Measurements from ENCODE around the gene MYH11. TPM values are rescaled to one million over a fixed set of nuclear protein-coding genes. Genes with fewer than 3 reads are reported as not detected.

MYH11 gene
- polyA plus RNA-seq, 1 donor from 2014 or later = not detected

DNA sequence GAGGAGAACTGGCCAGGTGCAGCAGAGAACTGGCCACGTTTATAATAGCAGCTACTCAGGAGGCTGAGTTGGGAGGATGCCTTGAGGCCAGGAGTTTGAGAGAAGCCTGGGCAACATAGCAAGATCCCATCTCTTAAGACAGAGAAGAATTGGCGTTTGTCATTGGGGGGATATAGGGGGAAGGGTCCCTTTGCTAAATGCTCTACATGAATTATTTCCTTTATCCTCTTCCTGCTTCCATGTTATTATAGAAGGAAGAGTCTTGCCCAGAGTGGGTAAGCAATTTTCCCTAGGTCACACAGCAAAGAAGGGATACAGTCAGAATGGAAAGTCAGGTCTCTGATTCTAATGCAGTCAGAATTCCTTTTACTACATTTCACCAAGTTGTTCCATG is 68.0 kb downstream of the MYH11 start:
- no peak overlapping the region for H3K4me3 ChIP-seq (ENCODE audit: low read length)
- no peak overlapping the region for H3K9ac ChIP-seq (ENCODE audit: low read length)
- H3K36me3 ChIP-seq (ENCODE audit: insufficient read depth, low read length) = no peaks in the 10 kb centered on the region
- H3K79me2 ChIP-seq (replicated peaks; ENCODE audit: insufficient read depth, low read length) = no peaks in the 10 kb centered on the region
- TF ChIP-seq, protein P1, sequence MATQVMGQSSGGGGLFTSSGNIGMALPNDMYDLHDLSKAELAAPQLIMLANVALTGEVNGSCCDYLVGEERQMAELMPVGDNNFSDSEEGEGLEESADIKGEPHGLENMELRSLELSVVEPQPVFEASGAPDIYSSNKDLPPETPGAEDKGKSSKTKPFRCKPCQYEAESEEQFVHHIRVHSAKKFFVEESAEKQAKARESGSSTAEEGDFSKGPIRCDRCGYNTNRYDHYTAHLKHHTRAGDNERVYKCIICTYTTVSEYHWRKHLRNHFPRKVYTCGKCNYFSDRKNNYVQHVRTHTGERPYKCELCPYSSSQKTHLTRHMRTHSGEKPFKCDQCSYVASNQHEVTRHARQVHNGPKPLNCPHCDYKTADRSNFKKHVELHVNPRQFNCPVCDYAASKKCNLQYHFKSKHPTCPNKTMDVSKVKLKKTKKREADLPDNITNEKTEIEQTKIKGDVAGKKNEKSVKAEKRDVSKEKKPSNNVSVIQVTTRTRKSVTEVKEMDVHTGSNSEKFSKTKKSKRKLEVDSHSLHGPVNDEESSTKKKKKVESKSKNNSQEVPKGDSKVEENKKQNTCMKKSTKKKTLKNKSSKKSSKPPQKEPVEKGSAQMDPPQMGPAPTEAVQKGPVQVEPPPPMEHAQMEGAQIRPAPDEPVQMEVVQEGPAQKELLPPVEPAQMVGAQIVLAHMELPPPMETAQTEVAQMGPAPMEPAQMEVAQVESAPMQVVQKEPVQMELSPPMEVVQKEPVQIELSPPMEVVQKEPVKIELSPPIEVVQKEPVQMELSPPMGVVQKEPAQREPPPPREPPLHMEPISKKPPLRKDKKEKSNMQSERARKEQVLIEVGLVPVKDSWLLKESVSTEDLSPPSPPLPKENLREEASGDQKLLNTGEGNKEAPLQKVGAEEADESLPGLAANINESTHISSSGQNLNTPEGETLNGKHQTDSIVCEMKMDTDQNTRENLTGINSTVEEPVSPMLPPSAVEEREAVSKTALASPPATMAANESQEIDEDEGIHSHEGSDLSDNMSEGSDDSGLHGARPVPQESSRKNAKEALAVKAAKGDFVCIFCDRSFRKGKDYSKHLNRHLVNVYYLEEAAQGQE (IDR thresholded peaks at IDR 0.05; ENCODE audit: borderline replicate concordance) = no peak
- TF ChIP-seq EP300 (conservative IDR thresholded peaks at IDR 0.05; ENCODE audit: poor library complexity, severe bottlenecking) = no peak
- TF ChIP-seq MXI1 (conservative IDR thresholded peaks at IDR 0.05; ENCODE audit: poor library complexity, severe bottlenecking) = no peak
- no peak for TF ChIP-seq SMC3 (conservative IDR thresholded peaks at IDR 0.05; ENCODE audit: poor library complexity)
- TF ChIP-seq POLR2AphosphoS5 (IDR thresholded peaks at IDR 0.05) = no peak
- no peak for TF ChIP-seq RAD21 (conservative IDR thresholded peaks at IDR 0.05)
- no peak overlapping the region for H3K4me2 ChIP-seq (ENCODE audit: low read length)
- H3F3A ChIP-seq (ENCODE audit: insufficient read depth, low read length, poor library complexity, severe bottlenecking) = no peaks in the 10 kb centered on the region
- H2AFZ ChIP-seq (ENCODE audit: low read depth, low read length) = no peak overlapping the region
- no peaks in the 10 kb centered on the region for H3K9me2 ChIP-seq (ENCODE audit: insufficient read depth, low read length)
- no peak overlapping the region for H3K27ac ChIP-seq (ENCODE audit: low read length)
- H3K27me3 ChIP-seq (ENCODE audit: insufficient read depth, low read depth, low read length) = no peaks in the 10 kb centered on the region
- H4K20me1 ChIP-seq (ENCODE audit: insufficient read depth) = no peaks in the 10 kb centered on the region
- H3K9me3 ChIP-seq (ENCODE audit: low read length) = no peaks in the 10 kb centered on the region

DNA sequence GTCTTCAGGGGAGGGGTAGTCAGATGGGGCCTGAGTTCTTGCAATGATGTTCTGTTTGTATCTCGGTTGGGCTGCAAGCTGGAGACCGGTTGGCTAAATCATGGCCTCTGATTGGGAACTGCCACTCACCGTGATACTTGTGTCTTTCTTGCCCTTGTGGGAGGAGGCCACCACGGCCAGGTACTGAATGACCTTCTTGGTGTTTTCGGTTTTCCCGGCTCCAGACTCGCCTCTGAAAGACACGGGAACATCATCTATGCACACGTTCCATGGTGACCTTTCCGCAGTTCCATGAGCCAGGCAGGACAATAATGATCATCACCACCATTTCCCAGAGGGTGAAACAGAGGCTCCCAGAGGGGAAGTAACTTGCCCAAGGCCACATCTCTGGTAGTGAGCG is 70.3 kb downstream of the MYH11 start:
- Histone ChIP-seq H3K9ac (ENCODE audit: low read length) (no peak overlapping the region), H3K9me3 (ENCODE audit: low read length) (no peaks in the 10 kb centered on the region), H3F3A (ENCODE audit: insufficient read depth, low read length, poor library complexity, severe bottlenecking) (no peaks in the 10 kb centered on the region), H3K27me3 (ENCODE audit: insufficient read depth, low read depth, low read length) (no peaks in the 10 kb centered on the region), H3K79me2 (replicated peaks; ENCODE audit: insufficient read depth, low read length) (no peaks in the 10 kb centered on the region), H4K20me1 (ENCODE audit: insufficient read depth) (no peaks in the 10 kb centered on the region), H3K4me2 (ENCODE audit: low read length) (no peak overlapping the region), H3K9me2 (ENCODE audit: insufficient read depth, low read length) (no peaks in the 10 kb centered on the region), H3K27ac (ENCODE audit: low read length) (no peak overlapping the region), H3K36me3 (ENCODE audit: insufficient read depth, low read length) (no peaks in the 10 kb centered on the region), H2AFZ (ENCODE audit: low read depth, low read length) (no peak overlapping the region), H3K4me3 (ENCODE audit: low read length) (no peak overlapping the region)
- TF ChIP-seq, protein P2, sequence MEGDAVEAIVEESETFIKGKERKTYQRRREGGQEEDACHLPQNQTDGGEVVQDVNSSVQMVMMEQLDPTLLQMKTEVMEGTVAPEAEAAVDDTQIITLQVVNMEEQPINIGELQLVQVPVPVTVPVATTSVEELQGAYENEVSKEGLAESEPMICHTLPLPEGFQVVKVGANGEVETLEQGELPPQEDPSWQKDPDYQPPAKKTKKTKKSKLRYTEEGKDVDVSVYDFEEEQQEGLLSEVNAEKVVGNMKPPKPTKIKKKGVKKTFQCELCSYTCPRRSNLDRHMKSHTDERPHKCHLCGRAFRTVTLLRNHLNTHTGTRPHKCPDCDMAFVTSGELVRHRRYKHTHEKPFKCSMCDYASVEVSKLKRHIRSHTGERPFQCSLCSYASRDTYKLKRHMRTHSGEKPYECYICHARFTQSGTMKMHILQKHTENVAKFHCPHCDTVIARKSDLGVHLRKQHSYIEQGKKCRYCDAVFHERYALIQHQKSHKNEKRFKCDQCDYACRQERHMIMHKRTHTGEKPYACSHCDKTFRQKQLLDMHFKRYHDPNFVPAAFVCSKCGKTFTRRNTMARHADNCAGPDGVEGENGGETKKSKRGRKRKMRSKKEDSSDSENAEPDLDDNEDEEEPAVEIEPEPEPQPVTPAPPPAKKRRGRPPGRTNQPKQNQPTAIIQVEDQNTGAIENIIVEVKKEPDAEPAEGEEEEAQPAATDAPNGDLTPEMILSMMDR (IDR thresholded peaks at IDR 0.05; ENCODE audit: poor library complexity, severe bottlenecking) = no peak
- TF ChIP-seq EZH2 (IDR thresholded peaks at IDR 0.05; ENCODE audit: borderline replicate concordance, insufficient read depth, low read length, poor library complexity, severe bottlenecking) = no peak
- TF ChIP-seq EP300 (conservative IDR thresholded peaks at IDR 0.05; ENCODE audit: poor library complexity, severe bottlenecking) = no peak
- TF ChIP-seq SMC3 (conservative IDR thresholded peaks at IDR 0.05; ENCODE audit: poor library complexity) = no peak
- no peak for TF ChIP-seq RAD21 (conservative IDR thresholded peaks at IDR 0.05)
- TF ChIP-seq MXI1 (conservative IDR thresholded peaks at IDR 0.05; ENCODE audit: poor library complexity, severe bottlenecking) = no peak
- TF ChIP-seq, protein P1 (IDR thresholded peaks at IDR 0.05; ENCODE audit: borderline replicate concordance) = no peak
- TF ChIP-seq POLR2AphosphoS5 (IDR thresholded peaks at IDR 0.05) = no peak
- TF ChIP-seq TAF1 (IDR thresholded peaks at IDR 0.05; ENCODE audit: low read depth) = no peak

Data from neural cell (in vitro differentiated cells).